HL-60 (cell line): ENCODE data around the gene RNGTT.

Source experiments
- DNase-seq, 2 experiments: peaks; one replicate each; pipeline ENCODE4 v3.0.0-alpha.2; 2010 to 2020; ENCODE audit warnings: low read depth in 1 of 2, low spot score in 1 of 2
- H3K27ac ChIP-seq: fragments of 250-450 bp; sonication (Bioruptor Pico); replicated peaks from 2 replicates; pipeline ENCODE4 v1.5.1; 2020; ENCODE audit warnings: mild to moderate bottlenecking, moderate library complexity
- H3K27me3 ChIP-seq: fragments of 250-450 bp; sonication (Bioruptor Pico); 2 replicates; pipeline ENCODE4 v1.5.1; 2021; ENCODE audit warnings: mild to moderate bottlenecking, moderate library complexity; ENCODE audit not compliant: insufficient read depth, poor library complexity, severe bottlenecking
- H3K4me3 ChIP-seq: replicated peaks from 2 replicates; pipeline ENCODE4 v1.5.1; 2011; ENCODE audit warnings: mild to moderate bottlenecking, control low read depth, low read length; ENCODE audit not compliant: insufficient read depth
- GABPA ChIP-seq: IDR thresholded peaks from 2 replicates; pipeline ENCODE4 v1.6.1; 2012; ENCODE audit warnings: low read depth
- POLR2AphosphoS5 ChIP-seq: IDR thresholded peaks from 2 replicates; pipeline ENCODE4 v1.6.1; 2012; ENCODE audit warnings: low read depth
- SPI1 ChIP-seq: IDR thresholded peaks from 2 replicates; pipeline ENCODE4 v1.6.1; 2012; ENCODE audit warnings: low read depth, mild to moderate bottlenecking, borderline replicate concordance
- TF ChIP-seq, protein P1 (sequence below): IDR thresholded peaks from 2 replicates; pipeline ENCODE4 v1.6.1; 2012; ENCODE audit warnings: low read depth; ENCODE audit not compliant: insufficient replicate concordance
- TF ChIP-seq, protein P2 (sequence below): IDR thresholded peaks from one replicate; pipeline ENCODE4 v1.5.1; 2011; ENCODE audit warnings: low read length, control low read depth, inconsistent platforms; ENCODE audit not compliant: insufficient read depth

Gene RNGTT

DNA sequence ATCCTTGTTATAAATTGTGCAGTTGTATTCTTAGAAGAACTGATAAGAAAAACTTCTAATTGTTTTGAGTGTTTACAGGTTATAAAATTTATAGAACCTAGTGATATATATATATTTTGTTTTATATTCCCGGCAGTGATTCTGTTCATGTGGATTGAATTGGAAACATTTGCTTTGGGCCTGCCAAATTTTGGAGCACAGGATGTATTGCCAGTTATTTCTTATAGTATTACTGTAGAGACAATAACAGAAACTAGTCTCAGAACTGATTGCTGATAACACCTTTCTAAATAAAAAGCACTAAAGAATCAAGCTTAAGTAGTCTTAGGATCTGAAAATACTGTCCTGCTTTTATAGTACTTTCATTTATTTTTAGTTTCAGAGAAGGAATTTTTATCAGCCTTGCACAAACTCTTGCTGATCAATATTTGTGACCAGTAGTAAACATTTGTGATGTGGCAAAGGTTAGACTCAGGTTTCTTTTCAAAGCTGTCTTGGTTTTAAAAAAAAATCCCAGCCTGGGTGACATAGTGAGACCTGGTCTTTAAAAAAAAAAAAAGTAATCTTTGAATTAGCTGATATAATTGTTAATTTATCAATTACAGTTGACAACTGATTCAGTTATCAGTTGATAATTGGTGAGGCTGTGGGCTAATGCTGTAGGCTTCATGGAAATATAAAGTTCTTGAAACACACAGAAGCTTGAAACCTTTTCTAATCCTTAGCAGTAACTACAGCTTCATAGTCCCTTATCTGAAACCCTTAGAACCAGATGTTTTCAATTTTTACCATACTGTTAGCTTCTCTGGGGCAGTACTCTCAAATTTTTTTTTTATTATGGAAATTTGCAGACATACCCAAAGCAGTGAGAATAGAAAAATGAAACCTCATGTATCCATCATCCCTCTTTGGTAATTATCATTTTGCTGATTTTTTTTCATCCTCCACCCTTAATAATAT is 42.4 kb downstream of the RNGTT start:
- Histone ChIP-seq H3K4me3 (no peak overlapping the region), H3K27me3 (no peaks in the 10 kb centered on the region), H3K27ac (no peak overlapping the region)
- TF ChIP-seq SPI1 (no peak), GABPA (no peak), POLR2AphosphoS5 (no peak)
- TF ChIP-seq, protein P1, sequence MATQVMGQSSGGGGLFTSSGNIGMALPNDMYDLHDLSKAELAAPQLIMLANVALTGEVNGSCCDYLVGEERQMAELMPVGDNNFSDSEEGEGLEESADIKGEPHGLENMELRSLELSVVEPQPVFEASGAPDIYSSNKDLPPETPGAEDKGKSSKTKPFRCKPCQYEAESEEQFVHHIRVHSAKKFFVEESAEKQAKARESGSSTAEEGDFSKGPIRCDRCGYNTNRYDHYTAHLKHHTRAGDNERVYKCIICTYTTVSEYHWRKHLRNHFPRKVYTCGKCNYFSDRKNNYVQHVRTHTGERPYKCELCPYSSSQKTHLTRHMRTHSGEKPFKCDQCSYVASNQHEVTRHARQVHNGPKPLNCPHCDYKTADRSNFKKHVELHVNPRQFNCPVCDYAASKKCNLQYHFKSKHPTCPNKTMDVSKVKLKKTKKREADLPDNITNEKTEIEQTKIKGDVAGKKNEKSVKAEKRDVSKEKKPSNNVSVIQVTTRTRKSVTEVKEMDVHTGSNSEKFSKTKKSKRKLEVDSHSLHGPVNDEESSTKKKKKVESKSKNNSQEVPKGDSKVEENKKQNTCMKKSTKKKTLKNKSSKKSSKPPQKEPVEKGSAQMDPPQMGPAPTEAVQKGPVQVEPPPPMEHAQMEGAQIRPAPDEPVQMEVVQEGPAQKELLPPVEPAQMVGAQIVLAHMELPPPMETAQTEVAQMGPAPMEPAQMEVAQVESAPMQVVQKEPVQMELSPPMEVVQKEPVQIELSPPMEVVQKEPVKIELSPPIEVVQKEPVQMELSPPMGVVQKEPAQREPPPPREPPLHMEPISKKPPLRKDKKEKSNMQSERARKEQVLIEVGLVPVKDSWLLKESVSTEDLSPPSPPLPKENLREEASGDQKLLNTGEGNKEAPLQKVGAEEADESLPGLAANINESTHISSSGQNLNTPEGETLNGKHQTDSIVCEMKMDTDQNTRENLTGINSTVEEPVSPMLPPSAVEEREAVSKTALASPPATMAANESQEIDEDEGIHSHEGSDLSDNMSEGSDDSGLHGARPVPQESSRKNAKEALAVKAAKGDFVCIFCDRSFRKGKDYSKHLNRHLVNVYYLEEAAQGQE: no peak
- TF ChIP-seq, protein P2, sequence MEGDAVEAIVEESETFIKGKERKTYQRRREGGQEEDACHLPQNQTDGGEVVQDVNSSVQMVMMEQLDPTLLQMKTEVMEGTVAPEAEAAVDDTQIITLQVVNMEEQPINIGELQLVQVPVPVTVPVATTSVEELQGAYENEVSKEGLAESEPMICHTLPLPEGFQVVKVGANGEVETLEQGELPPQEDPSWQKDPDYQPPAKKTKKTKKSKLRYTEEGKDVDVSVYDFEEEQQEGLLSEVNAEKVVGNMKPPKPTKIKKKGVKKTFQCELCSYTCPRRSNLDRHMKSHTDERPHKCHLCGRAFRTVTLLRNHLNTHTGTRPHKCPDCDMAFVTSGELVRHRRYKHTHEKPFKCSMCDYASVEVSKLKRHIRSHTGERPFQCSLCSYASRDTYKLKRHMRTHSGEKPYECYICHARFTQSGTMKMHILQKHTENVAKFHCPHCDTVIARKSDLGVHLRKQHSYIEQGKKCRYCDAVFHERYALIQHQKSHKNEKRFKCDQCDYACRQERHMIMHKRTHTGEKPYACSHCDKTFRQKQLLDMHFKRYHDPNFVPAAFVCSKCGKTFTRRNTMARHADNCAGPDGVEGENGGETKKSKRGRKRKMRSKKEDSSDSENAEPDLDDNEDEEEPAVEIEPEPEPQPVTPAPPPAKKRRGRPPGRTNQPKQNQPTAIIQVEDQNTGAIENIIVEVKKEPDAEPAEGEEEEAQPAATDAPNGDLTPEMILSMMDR: no peak
- DNase-seq: no peak

DNA sequence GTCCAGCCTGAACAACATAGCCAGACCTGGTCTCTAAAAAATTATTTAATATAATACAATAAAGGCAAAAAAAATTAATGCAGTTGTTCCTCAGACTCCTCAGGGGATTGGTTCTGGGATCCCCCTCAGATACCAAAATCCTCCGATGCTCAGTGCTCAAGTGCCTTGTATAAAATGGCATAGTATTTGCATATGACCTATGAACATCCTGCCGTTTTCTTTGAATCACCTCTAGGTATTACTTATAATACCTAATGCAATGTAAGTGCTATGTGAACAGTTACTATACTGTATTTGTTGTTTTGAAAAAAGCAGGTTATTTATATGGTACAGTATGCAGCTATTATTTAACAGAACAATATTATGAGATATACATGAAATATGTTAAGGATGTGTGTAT is 43.3 kb downstream of the RNGTT start:
- no peak for TF ChIP-seq SPI1
- Histone ChIP-seq H3K27ac (no peak overlapping the region), H3K27me3 (no peaks in the 10 kb centered on the region), H3K4me3 (no peak overlapping the region)
- DNase-seq: no peak

GRCh38 chr6:88919032-88919431 is 44.4 kb downstream of the RNGTT start:
- H3K4me3 ChIP-seq: no peak overlapping the region
- TF ChIP-seq GABPA (no peak), SPI1 (no peak), POLR2AphosphoS5 (no peak)
- TF ChIP-seq, protein P2: no peak
- TF ChIP-seq, protein P1: no peak
- H3K27me3 ChIP-seq: no peaks in the 10 kb centered on the region
- H3K27ac ChIP-seq: no peak overlapping the region
- no peak for DNase-seq

GRCh38 chr6:88916615-88917208 is 46.7 kb downstream of the RNGTT start:
- TF ChIP-seq, protein P1: no peak
- TF ChIP-seq SPI1 (no peak), POLR2AphosphoS5 (no peak), GABPA (no peak)
- TF ChIP-seq, protein P2: no peak
- DNase-seq: no peak
- Histone ChIP-seq H3K27ac (no peak overlapping the region), H3K27me3 (no peaks in the 10 kb centered on the region), H3K4me3 (no peak overlapping the region)
